ENCODE data around the gene PEX7.

The PEX7 gene

GRCh38 chr6:136790411-136791295, 31.7 kb upstream of the PEX7 start:
- H3K79me2 ChIP-seq (ENCODE audit: control insufficient read depth, low read length): no peaks in the 10 kb centered on the region
- no peaks in the 10 kb centered on the region for H4K20me1 ChIP-seq (ENCODE audit: control insufficient read depth, insufficient read depth, low read depth, low read length)
- H3F3A ChIP-seq (ENCODE audit: control insufficient read depth, insufficient read depth): peaks cover 9% of the 10 kb centered on the region; the same call in 1 of the 2 replicates
- no peaks in the 10 kb centered on the region for H3K9me3 ChIP-seq (ENCODE audit: control insufficient read depth, insufficient read depth, low read length)
- H3K27ac ChIP-seq (ENCODE audit: low read depth, low read length): no peak overlapping the region
- no peaks in the 10 kb centered on the region for H3K36me3 ChIP-seq (ENCODE audit: control insufficient read depth, low read length)
- TF ChIP-seq EZH2phosphoT487 (IDR thresholded peaks at IDR 0.05; ENCODE audit: borderline replicate concordance, low read length) (no peak), CTCF (IDR thresholded peaks at IDR 0.05; ENCODE audit: low read depth, low read length, poor library complexity, severe bottlenecking) (no peak)
- peaks cover 35% of the 10 kb centered on the region for H3K4me1 ChIP-seq (ENCODE audit: control insufficient read depth, low read length)
- H3K27me3 ChIP-seq (ENCODE audit: control insufficient read depth, low read length): peaks cover 40% of the 10 kb centered on the region
- no peaks in the 10 kb centered on the region for H3K9me2 ChIP-seq (replicated peaks; ENCODE audit: control insufficient read depth, low read length)
- peak overlapping the region; percentile 86 for H3K4me3 ChIP-seq (ENCODE audit: low read length)
- H3K4me2 ChIP-seq (ENCODE audit: low read length): peak overlapping the region; percentile 89

- Histone ChIP-seq H3K79me2 (ENCODE audit: control insufficient read depth, low read length) (no peaks in the 10 kb centered on the region), H3F3A (ENCODE audit: control insufficient read depth, insufficient read depth) (peaks cover 9% of the 10 kb centered on the region; the same call in 1 of the 2 replicates), H3K4me3 (ENCODE audit: low read length) (peak overlapping the region; percentile 86), H3K27ac (ENCODE audit: low read depth, low read length) (no peak overlapping the region), H3K9me3 (ENCODE audit: control insufficient read depth, insufficient read depth, low read length) (no peaks in the 10 kb centered on the region), H3K9me2 (replicated peaks; ENCODE audit: control insufficient read depth, low read length) (no peaks in the 10 kb centered on the region), H3K4me2 (ENCODE audit: low read length) (peak overlapping the region; percentile 89), H3K27me3 (ENCODE audit: control insufficient read depth, low read length) (peaks cover 38% of the 10 kb centered on the region), H4K20me1 (ENCODE audit: control insufficient read depth, insufficient read depth, low read depth, low read length) (no peaks in the 10 kb centered on the region), H3K4me1 (ENCODE audit: control insufficient read depth, low read length) (peaks cover 31% of the 10 kb centered on the region), H3K36me3 (ENCODE audit: control insufficient read depth, low read length) (no peaks in the 10 kb centered on the region)
- no peak for TF ChIP-seq CTCF (IDR thresholded peaks at IDR 0.05; ENCODE audit: low read depth, low read length, poor library complexity, severe bottlenecking)
- peak; percentile 77; the same call in 1 of the 2 replicates for TF ChIP-seq EZH2phosphoT487 (IDR thresholded peaks at IDR 0.05; ENCODE audit: borderline replicate concordance, low read length)
These were observed 30.9 kb upstream of the PEX7 start for GRCh38 chr6:136791296-136792094.

GRCh38 chr6:136792095-136792409, 30.3 kb upstream of the PEX7 start:
- no peaks in the 10 kb centered on the region for H3K36me3 ChIP-seq (ENCODE audit: control insufficient read depth, low read length)
- TF ChIP-seq CTCF (IDR thresholded peaks at IDR 0.05; ENCODE audit: low read depth, low read length, poor library complexity, severe bottlenecking) (no peak), EZH2phosphoT487 (IDR thresholded peaks at IDR 0.05; ENCODE audit: borderline replicate concordance, low read length) (no peak)
- H3K9me2 ChIP-seq (replicated peaks; ENCODE audit: control insufficient read depth, low read length): no peaks in the 10 kb centered on the region
- H3K79me2 ChIP-seq (ENCODE audit: control insufficient read depth, low read length): no peaks in the 10 kb centered on the region
- no peaks in the 10 kb centered on the region for H3K9me3 ChIP-seq (ENCODE audit: control insufficient read depth, insufficient read depth, low read length)
- H3K27ac ChIP-seq (ENCODE audit: low read depth, low read length): no peak overlapping the region
- peaks cover 35% of the 10 kb centered on the region for H3K27me3 ChIP-seq (ENCODE audit: control insufficient read depth, low read length)
- no peaks in the 10 kb centered on the region for H4K20me1 ChIP-seq (ENCODE audit: control insufficient read depth, insufficient read depth, low read depth, low read length)
- peak overlapping the region; percentile 89 for H3K4me2 ChIP-seq (ENCODE audit: low read length)
- H3F3A ChIP-seq (ENCODE audit: control insufficient read depth, insufficient read depth): peaks cover 9% of the 10 kb centered on the region; the same call in 1 of the 2 replicates
- peak overlapping the region; percentile 86 for H3K4me3 ChIP-seq (ENCODE audit: low read length)
- H3K4me1 ChIP-seq (ENCODE audit: control insufficient read depth, low read length): peaks cover 31% of the 10 kb centered on the region
